HepG2 (cell line): ENCODE results near the gene FBP1. TPM values are rescaled to one million over a fixed set of nuclear protein-coding genes. Genes with fewer than 3 reads are reported as not detected.

Source experiments
- ATF1 ChIP-seq: IDR thresholded peaks from 2 replicates; pipeline ENCODE4 v1.6.1; 2016; ENCODE audit warnings: mild to moderate bottlenecking, control low read depth
- BRD4 ChIP-seq: sonication (generic); formaldehyde crosslinking; IDR thresholded peaks from 2 replicates; pipeline ENCODE4 v1.4.0; 2020; ENCODE audit warnings: missing genetic modification reagents
- GPN1 ChIP-seq: sonication (generic); formaldehyde crosslinking; IDR thresholded peaks from 2 replicates; pipeline ENCODE4 v1.5.1; 2020; ENCODE audit warnings: missing genetic modification reagents, borderline replicate concordance
- RARA ChIP-seq: IDR thresholded peaks from 2 replicates; pipeline ENCODE4 v1.6.1; 2016; ENCODE audit warnings: missing genetic modification reagents, missing compliant biosample characterization
- SP140L ChIP-seq: sonication (generic); formaldehyde crosslinking; IDR thresholded peaks from 2 replicates; pipeline ENCODE4 v1.4.0; 2020; ENCODE audit warnings: missing genetic modification reagents, borderline replicate concordance
- TARDBP ChIP-seq: sonication (generic); formaldehyde crosslinking; IDR thresholded peaks from 2 replicates; pipeline ENCODE4 v1.8.0; 2022; ENCODE audit warnings: mild to moderate bottlenecking, missing genetic modification reagents
- ZFX ChIP-seq: sonication (generic); formaldehyde crosslinking; IDR thresholded peaks from 2 replicates; pipeline ENCODE4 v1.4.0; 2020; ENCODE audit warnings: mild to moderate bottlenecking, low read depth, missing genetic modification reagents, moderate library complexity
- ZNF281 ChIP-seq: sonication (generic); formaldehyde crosslinking; IDR thresholded peaks from 2 replicates; pipeline ENCODE4 v1.4.0; 2020; ENCODE audit warnings: missing genetic modification reagents, borderline replicate concordance
- ZNF605 ChIP-seq: sonication (generic); formaldehyde crosslinking; IDR thresholded peaks from 2 replicates; pipeline ENCODE4 v1.8.0; 2022; ENCODE audit warnings: mild to moderate bottlenecking, missing genetic modification reagents
- ZNF710 ChIP-seq: sonication (generic); formaldehyde crosslinking; IDR thresholded peaks from 2 replicates; pipeline ENCODE4 v1.5.0; 2020; ENCODE audit warnings: mild to moderate bottlenecking, missing genetic modification reagents, borderline replicate concordance
- ZNF788 ChIP-seq: sonication (generic); formaldehyde crosslinking; IDR thresholded peaks from 2 replicates; pipeline ENCODE4 v1.5.0; 2020; ENCODE audit warnings: mild to moderate bottlenecking, missing genetic modification reagents, borderline replicate concordance
- ZNF878 ChIP-seq: sonication (generic); formaldehyde crosslinking; IDR thresholded peaks from 2 replicates; pipeline ENCODE4 v1.8.1; 2023; ENCODE audit warnings: mild to moderate bottlenecking, missing genetic modification reagents, moderate library complexity
- polyA plus RNA-seq, 8 experiments: library from polyadenylated mRNA; depleted of rRNA in 3 of 8; stranded (reverse) in 7 of 8; unstranded in 1 of 8; fragments of >200 nt; fragmentation: Illumina TruSeq in 4 of 8; extraction: Trizol in 4 of 8; gene quantifications; 2 replicates each; pipeline versions ENCODE4 v1.2.1 to v1.2.3, GENCODE V29; 2011 to 2016; ENCODE audit warnings: low read depth in 4 of 8, missing spikeins in 1 of 8, mixed read lengths in 1 of 8; ENCODE audit not compliant: insufficient read depth in 1 of 8
- total RNA-seq, 5 experiments: library from RNA; depleted of rRNA; stranded (reverse); fragments of >200 nt; fragmentation: Illumina TruSeq; extraction: Trizol; gene quantifications; 2 replicates each; pipeline ENCODE4 v1.2.3, GENCODE V29; 2016; ENCODE audit warnings: low read depth in 1 of 5

FBP1 gene
- total and polyA plus RNA-seq, 2 of the 13 experiments (the other 11 are each of a cell fraction or from before 2014, with no cell fraction given) = 0.29 to 0.53 TPM

DNA sequence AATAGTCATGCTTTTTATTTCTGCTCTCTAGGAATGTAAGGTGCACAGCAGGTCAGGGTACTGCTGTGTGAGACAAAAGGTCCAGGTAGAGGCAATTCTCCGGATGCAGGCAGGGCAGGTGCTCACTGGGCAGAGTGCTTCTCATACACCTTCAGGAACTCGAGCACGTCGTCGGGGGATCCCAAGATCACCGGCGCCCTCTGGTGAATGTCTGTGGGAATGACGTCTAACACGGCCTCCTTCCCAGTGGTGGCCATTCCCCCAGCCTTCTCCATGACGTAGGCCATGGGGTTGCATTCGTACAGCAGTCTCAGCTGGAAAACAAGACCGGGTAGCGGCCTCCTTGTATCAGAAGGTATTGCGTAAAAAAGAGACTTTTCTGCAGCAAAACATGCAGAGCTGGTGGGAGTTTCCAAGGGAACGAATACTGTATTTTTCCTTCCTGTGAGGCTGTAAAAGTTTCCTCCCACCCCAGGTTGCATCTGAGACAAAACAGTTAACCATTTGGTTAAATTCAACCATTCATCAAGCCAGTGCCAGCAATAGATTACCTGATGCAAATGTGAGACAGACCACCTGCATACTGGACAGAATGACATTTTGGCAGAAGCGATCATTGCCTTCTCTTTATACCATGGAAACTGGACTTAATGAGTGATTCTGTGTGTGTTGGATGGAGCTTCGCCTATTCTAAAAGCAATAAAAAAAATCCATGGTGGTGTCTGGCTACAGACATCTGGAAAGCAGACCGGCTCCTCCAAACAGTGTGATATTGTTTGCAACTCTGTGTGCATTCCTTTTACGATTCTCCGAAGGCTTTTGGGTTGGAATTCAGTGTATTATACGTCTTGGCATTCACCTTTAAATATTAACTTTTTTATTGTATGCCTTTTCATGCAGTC lies 35.8 kb downstream of the FBP1 start (continued):
- no peak for TF ChIP-seq ZNF878
- no peak for TF ChIP-seq ZNF281 (CRISPR knock-in tag)
- no peak for TF ChIP-seq ZNF605 (CRISPR knock-in tag)
- TF ChIP-seq ATF1 (CRISPR knock-in tag) = peak; percentile 76
- TF ChIP-seq GPN1 = no peak
- TF ChIP-seq TARDBP (CRISPR knock-in tag) = peak; percentile 40; the same call in 1 of the 2 replicates
- TF ChIP-seq BRD4 (CRISPR knock-in tag) = no peak
- TF ChIP-seq RARA (CRISPR knock-in tag) = no peak
- peak; percentile 54 for TF ChIP-seq ZFX (CRISPR knock-in tag)
- no peak for TF ChIP-seq SP140L (CRISPR knock-in tag)
- no peak; the same call in 1 of the 2 replicates for TF ChIP-seq ZNF710
- TF ChIP-seq ZNF788 (CRISPR knock-in tag) = peak; percentile 44; the same call in 1 of the 2 replicates
